ENCODE measurements around the gene GLS.
A peak's percentile ranks its signal among the peaks of the same experiment; 100 is the strongest.
"Not testable (repeated sequence)": the region's sequence is repeated elsewhere in the genome, so short reads cannot be mapped to it uniquely, and the experiment has no call there.

The GLS gene

DNA sequence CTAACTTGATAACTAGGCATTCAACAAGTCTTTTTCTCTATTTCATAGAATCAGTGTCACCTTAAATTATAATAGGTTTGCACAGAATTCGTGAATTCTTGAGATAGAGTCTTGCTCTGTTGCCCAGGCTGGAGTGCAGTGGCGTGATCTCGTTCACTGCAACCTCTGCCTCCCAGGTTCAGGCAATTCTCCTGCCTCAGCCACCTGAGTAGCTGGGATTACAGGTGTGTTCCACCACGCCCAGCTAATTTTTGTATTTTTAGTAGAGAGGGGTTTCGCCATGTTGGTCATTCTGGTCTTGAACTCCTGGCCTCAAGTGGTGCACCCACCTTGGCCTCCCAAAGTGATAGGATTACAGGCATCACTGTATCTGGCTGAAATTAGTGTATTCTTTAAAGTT, 80.5 kb downstream of the GLS start:
- H2BK120ac ChIP-seq (ENCODE audit: low read depth, low read length); H2BK5ac ChIP-seq (ENCODE audit: low read depth, low read length, poor library complexity, severe bottlenecking); H2AFZ ChIP-seq (ENCODE audit: low read depth, low read length); H2BK12ac ChIP-seq (ENCODE audit: low read length in 2 of 2); H4K91ac ChIP-seq (ENCODE audit: low read length); H3K4me2 ChIP-seq (ENCODE audit: low read length, poor library complexity, severe bottlenecking); H3K27ac ChIP-seq (ENCODE audit: low read length, poor library complexity, severe bottlenecking); H4K8ac ChIP-seq (ENCODE audit: low read length); H3K9ac ChIP-seq (ENCODE audit: low read length); H2AK5ac ChIP-seq (ENCODE audit: low read length, severe bottlenecking); H2BK15ac ChIP-seq (ENCODE audit: low read depth, poor library complexity, severe bottlenecking); DNase-seq; H3K4me1 ChIP-seq (ENCODE audit: control insufficient read depth, insufficient read depth, low read depth, low read length); H3K14ac ChIP-seq (ENCODE audit: low read length in 2 of 2); H3K79me1 ChIP-seq (replicated peaks; ENCODE audit: low read length, poor library complexity, severe bottlenecking); H3K18ac ChIP-seq (ENCODE audit: low read depth in 1 of 2, low read length in 2 of 2); H3K23ac ChIP-seq (ENCODE audit: low read length in 2 of 2); H3K27me3 ChIP-seq (ENCODE audit: control insufficient read depth in 1 of 2, insufficient read depth in 1 of 2, low read length in 2 of 2); H3K4me3 ChIP-seq (ENCODE audit: insufficient read depth in 1 of 2, low read depth in 1 of 2, low read length in 2 of 2); H3K4ac ChIP-seq (ENCODE audit: low read depth in 1 of 2, low read length in 2 of 2); H3K9me3 ChIP-seq (ENCODE audit: control insufficient read depth, low read length): not testable (repeated sequence)
- H3K36me3 ChIP-seq (ENCODE audit: control insufficient read depth in 1 of 2, insufficient read depth in 2 of 2, low read depth in 1 of 2, low read length in 2 of 2), result peaks cover 6 to 60% of the 10 kb centered on the region in 2 experiments
- whole genome bisulfite sequencing, result 98% methylated on average over 4 of the region's 5 CpGs

DNA sequence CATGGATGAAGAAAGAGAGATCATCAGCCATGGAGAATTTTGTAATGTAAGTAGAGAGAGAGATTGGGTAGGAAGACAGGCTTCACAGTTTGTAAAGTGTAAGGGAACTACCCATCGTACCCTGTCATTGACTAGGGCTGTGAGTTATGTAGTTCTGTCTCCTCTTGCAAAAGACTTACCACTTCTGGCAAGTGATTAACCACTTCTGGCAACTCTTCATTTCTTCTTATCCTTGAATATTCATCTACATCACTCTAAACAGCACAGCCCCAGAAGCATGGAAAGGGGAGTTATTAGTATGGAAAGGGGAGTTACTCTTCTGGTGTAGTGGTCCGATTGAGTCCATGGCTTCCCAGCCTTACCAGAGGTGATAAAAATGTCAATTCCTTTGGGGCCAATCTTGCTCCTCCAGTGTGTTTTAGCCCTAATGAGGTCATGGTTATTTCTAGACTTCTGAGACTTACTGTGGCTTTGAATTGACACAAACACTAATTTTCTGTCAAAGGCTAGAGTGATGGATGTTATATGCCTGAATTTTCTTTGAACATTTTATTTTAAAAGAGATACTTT, 81.4 kb downstream of the GLS start:
- H2BK120ac ChIP-seq (ENCODE audit: low read depth, low read length), result no peak overlapping the region
- H3K4me1 ChIP-seq (ENCODE audit: control insufficient read depth, insufficient read depth, low read depth, low read length), result peaks cover 3% of the 10 kb centered on the region
- no peaks in the 10 kb centered on the region for H3K9me3 ChIP-seq (ENCODE audit: control insufficient read depth, low read length)
- H3K27me3 ChIP-seq (ENCODE audit: control insufficient read depth in 1 of 2, insufficient read depth in 1 of 2, low read length in 2 of 2), result no peaks in the 10 kb centered on the region
- no peak overlapping the region for H3K9ac ChIP-seq (ENCODE audit: low read length)
- no peak overlapping the region for H3K4me2 ChIP-seq (ENCODE audit: low read length, poor library complexity, severe bottlenecking)
- H3K36me3 ChIP-seq (ENCODE audit: control insufficient read depth in 1 of 2, insufficient read depth in 2 of 2, low read depth in 1 of 2, low read length in 2 of 2), result peaks cover 9 to 69% of the 10 kb centered on the region in 2 experiments
- no peak overlapping the region for H2BK15ac ChIP-seq (ENCODE audit: low read depth, poor library complexity, severe bottlenecking)
- no peak overlapping the region for H3K23ac ChIP-seq (ENCODE audit: low read length in 2 of 2)
- no peak overlapping the region for H2BK12ac ChIP-seq (ENCODE audit: low read length in 2 of 2)
- no peak overlapping the region for H2BK5ac ChIP-seq (ENCODE audit: low read depth, low read length, poor library complexity, severe bottlenecking)
- no peak overlapping the region for H3K4ac ChIP-seq (ENCODE audit: low read depth in 1 of 2, low read length in 2 of 2)
- peak; percentile 52 for DNase-seq
- H3K27ac ChIP-seq (ENCODE audit: low read length, poor library complexity, severe bottlenecking), result peak overlapping the region; percentile 53
- no peaks in the 10 kb centered on the region for H3K79me1 ChIP-seq (replicated peaks; ENCODE audit: low read length, poor library complexity, severe bottlenecking)
- H3K14ac ChIP-seq (ENCODE audit: low read length in 2 of 2), result no peak overlapping the region
- no peak overlapping the region for H2AFZ ChIP-seq (ENCODE audit: low read depth, low read length)
- no peak overlapping the region for H2AK5ac ChIP-seq (ENCODE audit: low read length, severe bottlenecking)
- no peak overlapping the region for H3K18ac ChIP-seq (ENCODE audit: low read depth in 1 of 2, low read length in 2 of 2)
- no peak overlapping the region for H4K8ac ChIP-seq (ENCODE audit: low read length)
- 49% methylated on average over 2 of the region's 2 CpGs for WGBS
- H3K4me3 ChIP-seq (ENCODE audit: insufficient read depth in 1 of 2, low read depth in 1 of 2, low read length in 2 of 2), result no peak overlapping the region
- H4K91ac ChIP-seq (ENCODE audit: low read length), result no peak overlapping the region

DNA sequence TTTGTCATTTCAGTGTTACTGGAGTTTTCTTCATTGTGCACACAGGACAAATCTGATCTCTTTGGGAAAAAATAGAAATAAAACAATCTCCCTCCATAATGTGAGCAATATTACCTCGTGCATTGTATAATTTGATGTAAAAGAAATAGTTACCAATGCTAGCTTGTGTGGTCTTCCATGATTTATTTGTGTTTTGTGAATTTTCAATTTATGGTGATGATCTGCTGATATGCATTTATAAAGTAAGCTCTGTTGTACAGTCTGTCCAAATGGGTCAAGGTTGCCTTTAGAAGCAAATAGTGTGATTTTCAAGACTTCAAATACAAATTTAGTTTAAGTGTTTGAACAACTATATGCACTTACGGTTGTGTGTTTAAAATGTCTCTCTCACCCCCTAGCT, 82.5 kb downstream of the GLS start:
- Histone ChIP-seq H3K18ac (ENCODE audit: low read depth in 1 of 2, low read length in 2 of 2) (no peak overlapping the region), H3K27me3 (ENCODE audit: control insufficient read depth in 1 of 2, insufficient read depth in 1 of 2, low read length in 2 of 2) (no peaks in the 10 kb centered on the region), H4K8ac (ENCODE audit: low read length) (no peak overlapping the region), H3K23ac (ENCODE audit: low read length in 2 of 2) (no peak overlapping the region), H2AK5ac (ENCODE audit: low read length, severe bottlenecking) (no peak overlapping the region), H3K14ac (ENCODE audit: low read length in 2 of 2) (no peak overlapping the region), H3K9ac (ENCODE audit: low read length) (no peak overlapping the region), H3K4me1 (ENCODE audit: control insufficient read depth, insufficient read depth, low read depth, low read length) (peaks cover 3% of the 10 kb centered on the region), H2AFZ (ENCODE audit: low read depth, low read length) (no peak overlapping the region), H3K4me2 (ENCODE audit: low read length, poor library complexity, severe bottlenecking) (no peak overlapping the region), H2BK120ac (ENCODE audit: low read depth, low read length) (no peak overlapping the region), H2BK5ac (ENCODE audit: low read depth, low read length, poor library complexity, severe bottlenecking) (no peak overlapping the region), H3K27ac (ENCODE audit: low read length, poor library complexity, severe bottlenecking) (no peak overlapping the region), H3K36me3 (ENCODE audit: control insufficient read depth in 1 of 2, insufficient read depth in 2 of 2, low read depth in 1 of 2, low read length in 2 of 2) (peaks cover 9 to 80% of the 10 kb centered on the region in 2 experiments), H3K9me3 (ENCODE audit: control insufficient read depth, low read length) (no peaks in the 10 kb centered on the region), H3K79me1 (replicated peaks; ENCODE audit: low read length, poor library complexity, severe bottlenecking) (no peaks in the 10 kb centered on the region), H2BK12ac (ENCODE audit: low read length in 2 of 2) (no peak overlapping the region), H2BK15ac (ENCODE audit: low read depth, poor library complexity, severe bottlenecking) (no peak overlapping the region), H4K91ac (ENCODE audit: low read length) (no peak overlapping the region), H3K4ac (ENCODE audit: low read depth in 1 of 2, low read length in 2 of 2) (no peak overlapping the region), H3K4me3 (ENCODE audit: insufficient read depth in 1 of 2, low read depth in 1 of 2, low read length in 2 of 2) (no peak overlapping the region)
- 100% methylated on average over 1 of the region's 2 CpGs for WGBS
- no peak for DNase-seq

DNA sequence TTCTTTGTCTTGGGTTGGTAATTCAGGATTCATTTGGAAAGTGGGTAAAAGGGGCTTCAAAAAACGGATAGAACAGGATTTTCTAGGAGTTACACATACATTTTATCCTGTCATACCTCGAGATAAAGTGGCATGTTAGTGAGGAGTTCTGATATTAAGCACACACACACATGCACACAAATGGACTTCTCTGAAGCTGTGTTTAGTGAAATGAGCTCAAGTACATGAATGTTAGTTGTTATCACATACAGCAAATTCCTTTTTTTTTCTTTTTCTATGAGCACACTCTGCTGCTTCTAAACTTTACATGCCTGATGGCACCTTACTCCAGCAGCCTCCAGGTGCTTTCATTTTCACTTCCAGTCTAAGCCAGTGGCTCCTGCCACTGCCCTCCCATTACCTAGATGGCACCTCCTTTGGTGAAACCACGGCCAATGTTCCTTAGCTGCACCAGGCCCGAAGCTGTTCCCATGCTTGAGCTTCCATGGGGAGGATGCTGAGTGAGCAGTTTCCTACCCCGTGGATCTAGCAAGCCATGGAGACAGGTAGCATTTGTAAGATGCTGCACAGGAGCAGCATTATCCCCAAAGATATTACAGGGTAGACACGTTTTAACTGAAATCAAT, 83.7 kb downstream of the GLS start:
- Histone ChIP-seq H3K18ac (ENCODE audit: low read depth in 1 of 2, low read length in 2 of 2) (no peak overlapping the region), H3K9me3 (ENCODE audit: control insufficient read depth, low read length) (no peaks in the 10 kb centered on the region), H2BK5ac (ENCODE audit: low read depth, low read length, poor library complexity, severe bottlenecking) (no peak overlapping the region), H2AFZ (ENCODE audit: low read depth, low read length) (no peak overlapping the region), H2AK5ac (ENCODE audit: low read length, severe bottlenecking) (no peak overlapping the region), H3K4me1 (ENCODE audit: control insufficient read depth, insufficient read depth, low read depth, low read length) (peaks cover 3% of the 10 kb centered on the region), H3K79me1 (replicated peaks; ENCODE audit: low read length, poor library complexity, severe bottlenecking) (no peaks in the 10 kb centered on the region), H3K14ac (ENCODE audit: low read length in 2 of 2) (no peak overlapping the region), H3K4me2 (ENCODE audit: low read length, poor library complexity, severe bottlenecking) (no peak overlapping the region), H3K9ac (ENCODE audit: low read length) (no peak overlapping the region), H4K8ac (ENCODE audit: low read length) (no peak overlapping the region), H4K91ac (ENCODE audit: low read length) (no peak overlapping the region), H3K27ac (ENCODE audit: low read length, poor library complexity, severe bottlenecking) (no peak overlapping the region), H2BK120ac (ENCODE audit: low read depth, low read length) (no peak overlapping the region), H3K4ac (ENCODE audit: low read depth in 1 of 2, low read length in 2 of 2) (no peak overlapping the region), H3K4me3 (ENCODE audit: insufficient read depth in 1 of 2, low read depth in 1 of 2, low read length in 2 of 2) (no peak overlapping the region), H3K36me3 (ENCODE audit: control insufficient read depth in 1 of 2, insufficient read depth in 2 of 2, low read depth in 1 of 2, low read length in 2 of 2) (peaks cover 9 to 92% of the 10 kb centered on the region in 2 experiments), H2BK15ac (ENCODE audit: low read depth, poor library complexity, severe bottlenecking) (no peak overlapping the region), H3K27me3 (ENCODE audit: control insufficient read depth in 1 of 2, insufficient read depth in 1 of 2, low read length in 2 of 2) (no peaks in the 10 kb centered on the region), H2BK12ac (ENCODE audit: low read length in 2 of 2) (no peak overlapping the region), H3K23ac (ENCODE audit: low read length in 2 of 2) (no peak overlapping the region)
- 94% methylated on average over 4 of the region's 6 CpGs for WGBS
- no peak for DNase-seq

All from mesenchymal stem cell (in vitro differentiated cells and primary cell).